ENCODE data around the gene TCF12. TPM values are rescaled to one million over a fixed set of nuclear protein-coding genes. Genes with fewer than 3 reads are reported as not detected.

The TCF12 gene
- total RNA-seq, 1 experiment from 2014 or later = 76.7 TPM

- H2BK15ac ChIP-seq (ENCODE audit: low read depth, low read length) = no peak overlapping the region
- Mint-ChIP-seq H3K4me3 (no peak overlapping the region), H3K27ac (no peak overlapping the region), H3K27me3 (ENCODE audit: low read depth) (no peaks in the 10 kb centered on the region), H3K9me3 (no peaks in the 10 kb centered on the region), H3K4me1 (peaks cover 10 to 15% of the 10 kb centered on the region in 2 experiments), H3K36me3 (ENCODE audit: insufficient read depth in 1 of 3, low read depth in 3 of 3) (peaks cover 15 to 39% (median 33%) of the 10 kb centered on the region in 3 experiments; a peak in 6 of 7 replicates)
- peaks cover 2% of the 10 kb centered on the region; the same call in 1 of the 2 replicates for H3K4me1 ChIP-seq (ENCODE audit: insufficient read depth, low read length)
- no peak overlapping the region for H3T11ph ChIP-seq (ENCODE audit: low read length)
- H2AFZ ChIP-seq (ENCODE audit: low read length) = no peak overlapping the region
- H2BK20ac ChIP-seq (ENCODE audit: low read depth, low read length, poor library complexity, severe bottlenecking) = no peak overlapping the region
- no peaks in the 10 kb centered on the region for H3K9me3 ChIP-seq (ENCODE audit: control insufficient read depth, low read depth, low read length)
- H3K23me2 ChIP-seq (ENCODE audit: insufficient read length, low read depth, low read length, poor library complexity, severe bottlenecking) = no peaks in the 10 kb centered on the region
- no peak overlapping the region for H2BK5ac ChIP-seq (ENCODE audit: insufficient read length, low read length)
- H3K18ac ChIP-seq (ENCODE audit: insufficient read length, low read depth, low read length) = no peak overlapping the region
- no CpG with 5 or more reads among the region's 4 CpGs for WGBS (ENCODE audit: extremely low coverage, insufficient read length, low lambda C conversion rate)
- H3K27ac ChIP-seq (ENCODE audit: insufficient read length, low read depth, low read length) = no peak overlapping the region
- H3K9ac ChIP-seq (ENCODE audit: extremely low read depth, insufficient read length, low read length) = no peak overlapping the region
- H3K79me1 ChIP-seq (ENCODE audit: insufficient read depth, low read depth, low read length, poor library complexity, severe bottlenecking) = no peaks in the 10 kb centered on the region
- H3K79me2 ChIP-seq (ENCODE audit: insufficient read depth, low read length) = no peaks in the 10 kb centered on the region
- no peak overlapping the region for H4K91ac ChIP-seq (ENCODE audit: insufficient read length, low read depth, low read length)
- H4K5ac ChIP-seq (ENCODE audit: insufficient read length, low read depth, low read length) = no peak overlapping the region
- H2BK12ac ChIP-seq (ENCODE audit: insufficient read length, low read depth, low read length) = no peak overlapping the region
- DNase-seq = no peak
- no peak overlapping the region for H3K4ac ChIP-seq (ENCODE audit: low read depth, low read length)
- H3K14ac ChIP-seq (ENCODE audit: insufficient read depth, low read length) = no peak overlapping the region
- no peak overlapping the region for H2AK5ac ChIP-seq (ENCODE audit: insufficient read length, low read length)
- no peak overlapping the region for H2BK120ac ChIP-seq (ENCODE audit: low read depth, low read length, poor library complexity, severe bottlenecking)
- TF ChIP-seq CTCF (conservative IDR thresholded peaks at IDR 0.05) = no peak
- no peaks in the 10 kb centered on the region for H4K20me1 ChIP-seq (ENCODE audit: control insufficient read depth, insufficient read depth, insufficient read length)
- H3K23ac ChIP-seq (ENCODE audit: insufficient read length, low read depth, low read length) = no peak overlapping the region
- H3K27me3 ChIP-seq (ENCODE audit: insufficient read depth, low read length) = no peaks in the 10 kb centered on the region
- H3K56ac ChIP-seq (ENCODE audit: insufficient read length, low read depth, low read length) = no peak overlapping the region
- no peak overlapping the region for H3K4me2 ChIP-seq (ENCODE audit: insufficient read depth, insufficient read length, low read length)
- H4K8ac ChIP-seq (replicated peaks; ENCODE audit: insufficient read length, low read depth, low read length) = no peak overlapping the region
Measured at GRCh38 chr15:57290826-57291225, 372.4 kb downstream of the TCF12 start.

Measured in H9 (cell line).